Epidermal melanocyte (primary cell): Measurements from ENCODE around the gene NR1H2.

Source experiments
- DNase-seq: peaks from one replicate; pipeline ENCODE4 v3.0.0; 2011; ENCODE audit warnings: low spot score; ENCODE audit not compliant: insufficient read length

The NR1H2 gene

DNA sequence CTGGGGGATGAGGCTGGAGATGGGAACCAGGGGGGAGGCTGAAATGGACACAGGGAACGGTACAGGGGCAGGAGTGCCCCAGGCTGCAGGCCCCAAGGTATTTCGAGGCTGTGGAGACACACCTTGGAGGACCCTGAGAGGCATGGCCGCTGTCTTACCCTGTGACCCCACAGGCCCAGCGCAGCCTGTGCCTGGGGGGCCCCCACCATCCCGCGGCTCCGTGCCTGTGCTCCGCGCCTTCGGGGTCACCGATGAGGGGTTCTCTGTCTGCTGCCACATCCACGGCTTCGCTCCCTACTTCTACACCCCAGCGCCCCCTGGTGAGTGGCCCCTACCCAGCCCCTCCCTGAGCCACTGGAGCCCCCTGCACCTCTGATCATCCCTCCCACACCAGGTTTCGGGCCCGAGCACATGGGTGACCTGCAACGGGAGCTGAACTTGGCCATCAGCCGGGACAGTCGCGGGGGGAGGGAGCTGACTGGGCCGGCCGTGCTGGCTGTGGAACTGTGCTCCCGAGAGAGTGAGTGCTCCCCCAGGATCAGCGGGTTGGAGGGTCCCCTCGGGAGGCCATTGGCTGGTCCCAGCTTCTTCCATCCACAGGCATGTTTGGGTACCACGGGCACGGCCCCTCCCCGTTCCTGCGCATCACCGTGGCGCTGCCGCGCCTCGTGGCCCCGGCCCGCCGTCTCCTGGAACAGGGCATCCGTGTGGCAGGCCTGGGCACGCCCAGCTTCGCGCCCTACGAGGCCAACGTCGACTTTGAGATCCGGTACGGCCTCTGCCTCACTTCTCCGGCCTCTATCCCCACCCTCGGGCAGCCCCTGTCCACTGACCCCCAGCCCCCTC is 25.6 kb downstream of the NR1H2 start:
- DNase-seq: no peak

- DNase-seq: no peak
Observed at GRCh38 chr19:50402544-50403301, 26.5 kb downstream of the NR1H2 start.

GRCh38 chr19:50406156-50406820 is 30.0 kb downstream of the NR1H2 start:
- DNase-seq: no peak

DNA sequence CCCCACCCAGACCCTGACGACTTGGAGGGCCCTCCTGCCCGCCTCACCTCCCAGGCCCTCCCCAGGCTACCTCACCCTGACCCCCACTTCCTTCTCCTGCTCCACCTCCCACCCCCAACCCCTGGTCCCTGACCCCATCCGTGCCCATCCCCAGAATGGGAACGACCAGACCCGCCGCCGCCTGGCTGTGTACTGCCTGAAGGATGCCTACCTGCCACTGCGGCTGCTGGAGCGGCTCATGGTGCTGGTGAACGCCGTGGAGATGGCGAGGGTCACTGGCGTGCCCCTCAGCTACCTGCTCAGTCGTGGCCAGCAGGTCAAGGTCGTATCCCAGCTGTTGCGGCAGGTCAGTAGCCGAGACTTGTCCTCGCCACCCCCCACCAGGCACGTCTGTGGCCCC is 30.6 kb downstream of the NR1H2 start:
- DNase-seq: no peak

DNA sequence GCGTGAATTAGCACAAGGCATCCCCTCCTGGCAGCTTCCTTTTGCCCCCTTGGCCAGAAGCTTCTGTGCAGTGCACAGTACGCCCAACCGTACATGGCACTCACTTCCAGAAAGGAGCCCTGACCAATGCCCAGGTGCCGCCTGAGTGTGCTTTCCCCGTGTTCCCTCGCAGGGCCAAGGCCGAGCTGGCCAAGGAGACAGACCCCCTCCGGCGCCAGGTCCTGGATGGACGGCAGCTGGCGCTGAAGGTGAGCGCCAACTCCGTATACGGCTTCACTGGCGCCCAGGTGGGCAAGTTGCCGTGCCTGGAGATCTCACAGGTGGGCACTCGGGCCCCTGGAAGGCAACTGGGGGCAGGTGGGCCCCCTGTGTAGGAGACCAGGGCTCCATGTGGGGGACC is 33.1 kb downstream of the NR1H2 start:
- no peak for DNase-seq

DNA sequence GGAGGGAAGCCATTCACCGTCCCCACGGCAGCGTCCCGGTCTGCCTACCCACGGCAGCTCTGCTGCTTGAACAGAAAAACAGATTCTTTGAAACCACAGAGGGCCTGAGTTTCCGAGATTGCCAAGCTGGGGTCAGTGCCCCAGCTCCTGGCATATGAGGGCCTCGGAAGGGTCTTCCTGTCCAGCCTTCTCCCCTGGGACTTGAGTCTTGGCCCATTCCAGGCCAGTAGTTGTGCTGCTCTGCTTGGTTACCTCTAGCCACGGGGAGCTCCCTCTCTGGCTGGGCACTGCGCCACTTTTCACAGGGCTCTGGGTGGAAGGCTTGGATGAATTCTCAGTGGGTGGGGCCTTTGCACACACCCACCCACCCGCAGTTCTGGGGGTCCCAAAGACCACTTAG is 33.9 kb downstream of the NR1H2 start:
- no peak for DNase-seq

- DNase-seq: no peak
Observed at GRCh38 chr19:50412419-50412818, 36.2 kb downstream of the NR1H2 start.

DNA sequence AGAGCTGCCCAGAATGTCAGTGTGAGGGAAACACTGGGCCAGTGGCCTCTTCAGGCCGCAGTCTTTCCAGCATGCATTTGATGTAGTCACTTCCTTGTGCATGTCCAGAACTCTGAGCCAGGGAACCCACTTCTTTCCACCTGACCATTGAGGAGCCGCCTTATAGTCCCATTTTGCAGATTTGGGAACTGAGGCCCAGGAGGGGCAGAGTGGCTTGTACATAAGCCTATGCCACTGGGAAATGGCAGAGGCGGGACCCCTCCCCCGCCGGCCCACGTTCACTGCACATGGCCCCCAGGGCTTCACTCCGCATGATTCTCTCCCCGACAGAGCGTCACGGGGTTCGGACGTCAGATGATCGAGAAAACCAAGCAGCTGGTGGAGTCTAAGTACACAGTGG is 36.8 kb downstream of the NR1H2 start:
- no peak for DNase-seq

- no peak for DNase-seq
Observed at GRCh38 chr19:50413531-50413930, 37.3 kb downstream of the NR1H2 start.

GRCh38 chr19:50414864-50415660 is 38.8 kb downstream of the NR1H2 start:
- DNase-seq: peak; percentile 78

DNA sequence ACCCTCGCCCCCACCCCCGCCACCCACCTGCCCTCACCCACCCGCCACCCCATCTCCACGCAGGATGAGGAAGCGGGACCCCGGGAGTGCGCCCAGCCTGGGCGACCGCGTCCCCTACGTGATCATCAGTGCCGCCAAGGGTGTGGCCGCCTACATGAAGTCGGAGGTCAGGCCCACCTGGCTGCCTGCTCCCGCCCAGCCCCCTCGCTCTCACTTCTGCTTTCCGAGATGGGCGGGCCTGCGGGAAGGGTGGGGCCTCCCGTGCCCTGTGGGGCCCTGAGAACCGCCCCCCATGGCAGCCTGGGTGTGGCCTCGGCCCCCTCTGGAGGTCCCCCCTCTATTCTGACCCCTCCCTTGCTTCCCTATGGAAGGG is 39.4 kb downstream of the NR1H2 start:
- DNase-seq: no peak

- DNase-seq: no peak
Observed at GRCh38 chr19:50416034-50416977, 40.0 kb downstream of the NR1H2 start.

GRCh38 chr19:50417111-50418081 is 41.1 kb downstream of the NR1H2 start:
- no peak for DNase-seq

- DNase-seq: no peak
Observed at GRCh38 chr19:50418176-50419021, 42.1 kb downstream of the NR1H2 start, which contains the start of gene SPIB. Gene SPIB, plus strand, starts transcription at chr19:50418938. Its CDS starts 25 bp downstream, at chr19:50418963.

DNA sequence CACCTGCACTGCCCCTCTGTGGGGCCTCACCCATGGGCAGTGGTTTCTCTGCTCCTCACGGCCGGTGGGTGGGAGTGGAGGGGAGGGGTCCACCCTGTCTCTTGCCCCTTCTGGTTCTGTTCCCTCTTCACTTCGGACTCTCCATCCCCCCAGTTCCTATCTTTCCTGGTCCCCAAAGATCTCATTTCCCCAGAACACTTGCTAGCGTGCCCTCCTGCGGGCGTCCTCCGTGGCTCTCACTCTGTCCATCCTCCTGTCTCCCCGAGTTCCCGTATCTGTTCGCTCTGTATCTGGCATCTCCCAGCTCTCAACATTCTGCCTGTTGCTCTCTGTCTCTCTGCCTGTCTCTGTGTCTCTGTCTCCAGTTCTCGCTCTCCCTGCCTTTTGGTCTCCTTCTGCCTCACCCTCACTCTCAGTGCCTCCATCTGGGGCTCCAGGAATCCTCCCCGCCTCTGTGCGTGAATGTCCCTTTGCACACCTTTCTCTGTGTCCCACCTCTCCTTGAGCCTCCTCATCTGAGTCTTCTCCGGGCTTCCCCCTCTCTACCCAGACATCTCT is 42.8 kb downstream of the NR1H2 start:
- DNase-seq: no peak

- DNase-seq: no peak
Observed at GRCh38 chr19:50419580-50420035, 43.4 kb downstream of the NR1H2 start.

GRCh38 chr19:50420127-50420526 is 43.9 kb downstream of the NR1H2 start:
- no peak for DNase-seq

- no peak for DNase-seq
Observed at GRCh38 chr19:50420808-50421207, 44.6 kb downstream of the NR1H2 start.
